SU-DHL-6 (cell line): ENCODE results near the gene MSH2.

ENCODE experiments used
- EZH2phosphoT487 ChIP-seq: fragments of 200-600 bp; sonication (generic), shearing (Covaris generic); conservative IDR thresholded peaks from 2 replicates; pipeline ENCODE4 v1.6.1; 2018; ENCODE audit warnings: mild to moderate bottlenecking, antibody characterized with exemption, low read length, moderate library complexity, mixed read lengths
- TF ChIP-seq, protein P1 (sequence below): fragments of 200-600 bp; sonication (generic); IDR thresholded peaks from one replicate; pipeline ENCODE4 v1.5.1; 2017; ENCODE audit warnings: antibody characterized with exemption, mild to moderate bottlenecking, low read length, moderate library complexity; ENCODE audit not compliant: insufficient read depth, poor library complexity, severe bottlenecking

GRCh38 chr2:47471429-47472116 is 68.6 kb downstream of the MSH2 start:
- TF ChIP-seq, protein P1, sequence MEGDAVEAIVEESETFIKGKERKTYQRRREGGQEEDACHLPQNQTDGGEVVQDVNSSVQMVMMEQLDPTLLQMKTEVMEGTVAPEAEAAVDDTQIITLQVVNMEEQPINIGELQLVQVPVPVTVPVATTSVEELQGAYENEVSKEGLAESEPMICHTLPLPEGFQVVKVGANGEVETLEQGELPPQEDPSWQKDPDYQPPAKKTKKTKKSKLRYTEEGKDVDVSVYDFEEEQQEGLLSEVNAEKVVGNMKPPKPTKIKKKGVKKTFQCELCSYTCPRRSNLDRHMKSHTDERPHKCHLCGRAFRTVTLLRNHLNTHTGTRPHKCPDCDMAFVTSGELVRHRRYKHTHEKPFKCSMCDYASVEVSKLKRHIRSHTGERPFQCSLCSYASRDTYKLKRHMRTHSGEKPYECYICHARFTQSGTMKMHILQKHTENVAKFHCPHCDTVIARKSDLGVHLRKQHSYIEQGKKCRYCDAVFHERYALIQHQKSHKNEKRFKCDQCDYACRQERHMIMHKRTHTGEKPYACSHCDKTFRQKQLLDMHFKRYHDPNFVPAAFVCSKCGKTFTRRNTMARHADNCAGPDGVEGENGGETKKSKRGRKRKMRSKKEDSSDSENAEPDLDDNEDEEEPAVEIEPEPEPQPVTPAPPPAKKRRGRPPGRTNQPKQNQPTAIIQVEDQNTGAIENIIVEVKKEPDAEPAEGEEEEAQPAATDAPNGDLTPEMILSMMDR: no peak
- TF ChIP-seq EZH2phosphoT487: no peak
